GM12873 (cell line): ENCODE results near the gene DNAH14.

Source experiments
- TF ChIP-seq, protein P1 (sequence below): IDR thresholded peaks from 2 replicates; pipeline ENCODE4 v1.5.1; 2012; ENCODE audit warnings: low read depth, mild to moderate bottlenecking, moderate library complexity, low read length, control low read depth; ENCODE audit not compliant: insufficient read depth; ENCODE audit errors: missing control alignments

The DNAH14 gene

DNA sequence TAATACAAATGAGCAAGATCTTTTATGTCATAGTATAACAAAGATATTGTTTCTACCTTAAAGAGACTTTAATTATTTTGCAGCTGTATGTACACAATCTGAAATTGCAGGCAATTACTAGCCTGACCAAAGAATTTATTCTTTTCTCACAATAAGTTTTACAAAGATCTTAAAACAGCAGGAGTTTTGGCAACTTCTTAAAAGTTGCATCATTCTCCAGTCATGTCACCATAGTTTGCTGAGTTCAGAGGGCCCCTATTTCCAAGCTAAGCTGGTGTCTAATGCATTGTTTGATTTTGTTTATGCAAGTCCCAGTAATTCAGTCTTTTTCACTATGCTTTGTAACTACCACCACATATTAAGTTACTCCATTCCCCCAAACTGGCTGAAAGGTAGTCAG lies 114.8 kb downstream of the DNAH14 start:
- TF ChIP-seq, protein P1, sequence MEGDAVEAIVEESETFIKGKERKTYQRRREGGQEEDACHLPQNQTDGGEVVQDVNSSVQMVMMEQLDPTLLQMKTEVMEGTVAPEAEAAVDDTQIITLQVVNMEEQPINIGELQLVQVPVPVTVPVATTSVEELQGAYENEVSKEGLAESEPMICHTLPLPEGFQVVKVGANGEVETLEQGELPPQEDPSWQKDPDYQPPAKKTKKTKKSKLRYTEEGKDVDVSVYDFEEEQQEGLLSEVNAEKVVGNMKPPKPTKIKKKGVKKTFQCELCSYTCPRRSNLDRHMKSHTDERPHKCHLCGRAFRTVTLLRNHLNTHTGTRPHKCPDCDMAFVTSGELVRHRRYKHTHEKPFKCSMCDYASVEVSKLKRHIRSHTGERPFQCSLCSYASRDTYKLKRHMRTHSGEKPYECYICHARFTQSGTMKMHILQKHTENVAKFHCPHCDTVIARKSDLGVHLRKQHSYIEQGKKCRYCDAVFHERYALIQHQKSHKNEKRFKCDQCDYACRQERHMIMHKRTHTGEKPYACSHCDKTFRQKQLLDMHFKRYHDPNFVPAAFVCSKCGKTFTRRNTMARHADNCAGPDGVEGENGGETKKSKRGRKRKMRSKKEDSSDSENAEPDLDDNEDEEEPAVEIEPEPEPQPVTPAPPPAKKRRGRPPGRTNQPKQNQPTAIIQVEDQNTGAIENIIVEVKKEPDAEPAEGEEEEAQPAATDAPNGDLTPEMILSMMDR, result no peak

DNA sequence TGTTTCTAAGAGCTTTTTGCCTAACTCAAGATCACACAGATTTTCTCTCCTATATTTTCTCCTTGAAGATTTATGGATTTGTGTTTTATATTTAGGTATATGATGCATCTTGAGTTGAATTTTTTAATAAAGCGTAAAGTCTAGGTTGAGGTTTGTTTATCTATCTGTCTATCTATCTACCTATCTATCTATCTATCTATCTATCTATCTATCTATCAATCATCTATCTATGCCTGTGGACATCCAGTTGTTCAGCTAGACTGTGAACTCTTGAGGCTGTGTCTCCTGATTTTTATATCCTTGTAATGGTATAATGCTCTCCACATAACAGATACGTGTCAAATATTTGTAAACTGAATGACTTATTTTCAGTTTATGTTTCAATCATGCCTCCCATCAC lies 120.1 kb downstream of the DNAH14 start:
- TF ChIP-seq, protein P1, result no peak

DNA sequence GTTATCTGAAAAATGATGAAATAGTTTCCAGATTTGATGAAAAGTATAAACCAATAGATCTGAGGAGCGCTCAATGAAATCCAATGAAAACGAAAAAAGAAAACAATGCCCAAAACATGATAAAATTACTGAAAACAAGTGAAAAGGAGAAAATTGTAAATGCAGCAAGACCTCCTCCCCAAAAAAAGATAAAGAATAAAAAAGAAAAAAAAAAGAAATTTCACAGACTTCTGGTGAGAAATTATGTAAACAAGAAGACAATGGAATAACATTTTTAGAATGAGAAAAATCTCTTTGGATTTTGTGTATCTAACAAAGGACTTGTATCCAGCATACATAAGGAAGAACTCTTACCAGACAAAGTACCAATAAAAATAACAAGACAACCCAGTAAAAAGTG lies 134.2 kb downstream of the DNAH14 start:
- TF ChIP-seq, protein P1, result no peak

DNA sequence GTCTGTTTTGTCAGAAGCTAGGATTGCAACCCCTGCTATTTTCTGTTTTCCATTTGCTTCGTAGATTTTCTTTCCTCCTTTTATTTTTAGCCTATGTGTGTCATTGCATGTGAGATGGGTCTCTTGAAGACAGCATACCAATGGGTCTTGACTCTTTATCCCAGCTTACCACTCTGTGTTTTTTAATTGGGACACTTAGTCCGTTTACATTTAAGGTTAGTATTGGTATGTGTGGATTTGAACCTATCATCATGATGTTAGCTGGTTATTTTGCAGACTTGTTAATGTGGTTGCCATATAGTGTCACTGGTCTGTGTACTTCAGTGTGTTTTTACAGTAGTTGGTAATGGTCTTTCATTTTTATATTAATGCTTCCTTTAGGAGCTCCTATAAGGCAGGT lies 141.5 kb downstream of the DNAH14 start:
- TF ChIP-seq, protein P1, result no peak

DNA sequence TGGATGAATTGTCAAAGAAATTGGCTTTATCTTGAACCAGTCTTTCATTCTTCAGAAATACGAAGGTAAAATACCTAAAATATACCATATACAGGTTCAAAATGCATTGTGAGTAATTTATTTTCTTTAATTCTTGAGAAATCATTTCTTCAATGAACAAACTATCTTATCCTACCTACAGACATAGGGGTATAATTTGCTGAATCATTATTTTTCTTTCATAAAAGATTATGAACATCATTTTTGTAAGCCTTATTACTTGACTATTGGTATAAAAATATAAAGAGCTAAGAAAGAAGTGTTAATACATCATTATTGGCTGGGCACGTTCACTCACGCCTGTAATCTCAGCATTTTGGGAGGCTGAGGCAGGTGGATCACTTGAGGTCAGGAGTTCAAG lies 167.7 kb downstream of the DNAH14 start:
- TF ChIP-seq, protein P1, result no peak

DNA sequence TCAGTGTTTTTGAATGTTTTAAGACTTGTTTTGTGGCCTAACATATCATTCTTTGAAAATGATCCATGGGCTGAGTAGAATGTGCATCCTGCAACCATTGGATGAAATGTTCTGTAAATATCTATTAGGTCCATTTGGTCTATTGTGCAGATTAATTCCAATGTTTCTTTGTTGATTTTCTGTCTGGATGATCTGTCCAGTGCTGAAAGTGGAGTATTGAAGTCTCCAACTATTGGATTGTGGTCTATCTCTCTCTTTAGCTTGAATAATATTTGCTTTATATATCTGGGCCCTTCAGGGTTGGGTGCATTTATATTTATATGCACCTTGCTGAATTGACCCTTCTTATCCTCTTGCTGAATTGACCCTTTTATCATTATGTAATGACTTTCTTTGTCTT lies 181.5 kb downstream of the DNAH14 start:
- TF ChIP-seq, protein P1, result no peak

DNA sequence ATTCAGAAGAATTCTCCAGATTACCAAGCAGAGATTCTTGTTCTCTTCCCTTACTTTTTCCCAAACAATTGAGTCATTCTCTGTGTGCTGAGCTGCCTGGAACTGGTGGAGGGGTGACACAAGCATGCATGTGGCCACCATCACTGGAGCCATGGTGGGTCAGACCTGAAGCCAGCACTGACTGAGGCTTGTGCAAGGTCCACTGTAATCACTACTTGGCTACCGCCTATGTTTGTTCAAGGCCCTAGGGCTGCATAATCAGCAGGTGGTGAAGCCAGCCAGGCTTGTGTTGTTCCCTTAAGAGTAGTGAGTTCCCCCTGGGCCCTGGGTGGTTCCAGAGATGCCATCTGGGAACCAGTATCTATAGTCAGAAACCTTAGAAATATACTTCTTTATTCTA lies 183.8 kb downstream of the DNAH14 start:
- TF ChIP-seq, protein P1, result no peak
